OCI-LY1 (cell line): Measurements from ENCODE around the gene SLC39A11.

Experiments used
- H2AFZ ChIP-seq: fragments of 200-600 bp; sonication (generic), shearing (Covaris generic); 2 replicates; pipeline ENCODE4 v1.6.0; 2014; ENCODE audit warnings: antibody characterized with exemption, mild to moderate bottlenecking, low read length
- H3F3A ChIP-seq: fragments of 200-600 bp; sonication (generic), shearing (Covaris generic); 2 replicates; pipeline ENCODE4 v1.6.0; 2014; ENCODE audit warnings: mild to moderate bottlenecking, antibody characterized with exemption, low read length, moderate library complexity; ENCODE audit not compliant: insufficient read depth
- H3K27ac ChIP-seq: fragments of 200-600 bp; sonication (generic); 2 replicates; pipeline ENCODE4 v1.5.1; 2014; ENCODE audit warnings: low read length, mixed run types, mild to moderate bottlenecking, low read depth; ENCODE audit not compliant: poor library complexity, severe bottlenecking
- H3K27me3 ChIP-seq: fragments of 200-600 bp; sonication (generic); 2 replicates; pipeline ENCODE4 v1.6.0; 2014; ENCODE audit warnings: antibody characterized with exemption, mild to moderate bottlenecking, low read length, moderate library complexity; ENCODE audit not compliant: insufficient read depth
- H3K36me3 ChIP-seq: fragments of 200-600 bp; sonication (generic); 2 replicates; pipeline ENCODE4 v1.6.1; 2014; ENCODE audit warnings: mild to moderate bottlenecking, antibody characterized with exemption, low read length, moderate library complexity, mixed read lengths; ENCODE audit not compliant: insufficient read depth
- H3K4me1 ChIP-seq: fragments of 200-600 bp; sonication (generic); 2 replicates; pipeline ENCODE4 v1.5.1; 2014; ENCODE audit warnings: mild to moderate bottlenecking, low read length, moderate library complexity; ENCODE audit not compliant: insufficient read depth, severe bottlenecking
- H3K4me2 ChIP-seq: fragments of 200-600 bp; sonication (generic), shearing (Covaris generic); 2 replicates; pipeline ENCODE4 v1.6.1; 2014; ENCODE audit warnings: low read length
- H3K4me3 ChIP-seq: fragments of 200-600 bp; sonication (generic); 2 replicates; pipeline ENCODE4 v1.5.1; 2014; ENCODE audit warnings: low read length, low read depth, mild to moderate bottlenecking, mixed read lengths; ENCODE audit not compliant: poor library complexity, severe bottlenecking
- H3K79me2 ChIP-seq: fragments of 200-600 bp; shearing (Covaris generic); 2 replicates; pipeline ENCODE4 v1.6.1; 2016; ENCODE audit warnings: mixed run types, low read length, mixed read lengths; ENCODE audit not compliant: insufficient read depth
- H3K9ac ChIP-seq: fragments of 200-600 bp; sonication (generic), shearing (Covaris generic); 2 replicates; pipeline ENCODE4 v1.6.1; 2014; ENCODE audit warnings: mild to moderate bottlenecking, low read length, mixed read lengths
- H3K9me2 ChIP-seq: fragments of 200-600 bp; sonication (generic), shearing (Covaris generic); 2 replicates; pipeline ENCODE4 v1.6.1; 2014; ENCODE audit warnings: low read depth, mild to moderate bottlenecking, low read length, mixed read lengths
- H3K9me3 ChIP-seq: fragments of 200-600 bp; shearing (Covaris generic); 2 replicates; pipeline ENCODE4 v1.6.1; 2014; ENCODE audit warnings: low read length, mixed read lengths
- H4K20me1 ChIP-seq: fragments of 200-600 bp; sonication (generic), shearing (Covaris generic); 2 replicates; pipeline ENCODE4 v1.6.0; 2016; ENCODE audit warnings: mild to moderate bottlenecking, low read length; ENCODE audit not compliant: insufficient read depth
- CTCF ChIP-seq: fragments of 200-600 bp; sonication (generic), shearing (Covaris generic); IDR thresholded peaks from 2 replicates; pipeline ENCODE4 v1.5.1; 2017; ENCODE audit warnings: mild to moderate bottlenecking, antibody characterized with exemption, low read length, moderate library complexity, mixed read lengths
- EZH2 ChIP-seq: fragments of 200-600 bp; sonication (generic), shearing (Covaris generic); IDR thresholded peaks from 2 replicates; pipeline ENCODE4 v1.8.0; 2017; ENCODE audit warnings: borderline replicate concordance, mixed run types, mild to moderate bottlenecking, antibody characterized with exemption, low read length, moderate library complexity, mixed read lengths

SLC39A11 gene

DNA sequence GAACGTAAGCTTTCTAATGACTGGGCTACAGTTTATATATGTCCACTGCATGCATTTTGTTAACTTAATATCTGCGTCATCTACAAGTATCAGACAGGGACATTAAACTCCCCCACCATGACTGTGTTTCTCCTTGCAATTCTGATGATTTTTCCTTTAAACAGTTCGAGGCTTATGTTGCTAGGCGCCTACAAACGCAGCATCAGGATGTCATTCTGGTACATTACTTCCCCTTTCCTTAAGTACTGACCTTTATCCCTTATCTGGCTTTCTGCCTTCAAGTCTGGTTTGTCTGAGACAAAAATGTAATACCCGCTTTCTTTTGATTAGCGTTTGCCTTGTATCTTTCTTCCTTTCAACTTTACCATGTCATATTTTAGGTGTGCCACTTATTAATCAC lies 362.4 kb downstream of the SLC39A11 start:
- Histone ChIP-seq H4K20me1 (no peaks in the 10 kb centered on the region), H3K4me3 (no peak overlapping the region), H3K4me2 (no peak overlapping the region), H3K79me2 (no peaks in the 10 kb centered on the region), H3K9me2 (no peaks in the 10 kb centered on the region), H3K9ac (no peak overlapping the region), H3K4me1 (peaks cover 28% of the 10 kb centered on the region), H3K36me3 (0 out of 2 replicates have a peak, but pooled peaks cover 3% of the 10 kb centered on the region), H2AFZ (no peak overlapping the region), H3K9me3 (no peaks in the 10 kb centered on the region), H3F3A (no peaks in the 10 kb centered on the region), H3K27me3 (no peaks in the 10 kb centered on the region), H3K27ac (no peak overlapping the region)
- TF ChIP-seq CTCF = no peak

GRCh38 chr17:72726936-72727335 lies 365.6 kb downstream of the SLC39A11 start:
- Histone ChIP-seq H2AFZ (peak overlapping the region; percentile 48; the same call in 1 of the 2 replicates), H4K20me1 (no peaks in the 10 kb centered on the region), H3K9ac (peak overlapping the region; percentile 43), H3F3A (no peaks in the 10 kb centered on the region), H3K9me2 (no peaks in the 10 kb centered on the region), H3K27ac (peak overlapping the region; percentile 96), H3K4me3 (peak overlapping the region; percentile 36), H3K4me2 (peak overlapping the region; percentile 56), H3K79me2 (no peaks in the 10 kb centered on the region), H3K36me3 (no peaks in the 10 kb centered on the region), H3K4me1 (peaks cover 28% of the 10 kb centered on the region), H3K27me3 (no peaks in the 10 kb centered on the region), H3K9me3 (no peaks in the 10 kb centered on the region)
- TF ChIP-seq EZH2 (no peak), CTCF (no peak)

GRCh38 chr17:72725433-72726068 lies 366.9 kb downstream of the SLC39A11 start:
- H3F3A ChIP-seq = no peaks in the 10 kb centered on the region
- H3K79me2 ChIP-seq = no peaks in the 10 kb centered on the region
- peak overlapping the region; percentile 22 for H3K4me3 ChIP-seq
- H2AFZ ChIP-seq = no peak overlapping the region
- H3K27me3 ChIP-seq = no peaks in the 10 kb centered on the region
- no peaks in the 10 kb centered on the region for H3K9me3 ChIP-seq
- no peaks in the 10 kb centered on the region for H3K36me3 ChIP-seq
- H3K4me1 ChIP-seq = peaks cover 28% of the 10 kb centered on the region
- H3K4me2 ChIP-seq = peak overlapping the region; percentile 56
- H3K9ac ChIP-seq = peak overlapping the region; percentile 43; the same call in 1 of the 2 replicates
- no peaks in the 10 kb centered on the region for H3K9me2 ChIP-seq
- peak overlapping the region; percentile 96 for H3K27ac ChIP-seq
- no peaks in the 10 kb centered on the region for H4K20me1 ChIP-seq
- peak; percentile 99 for TF ChIP-seq CTCF
- no peak for TF ChIP-seq EZH2
